ENCODE data around the gene ITGB7. TPM values are rescaled to one million over a fixed set of nuclear protein-coding genes. Genes with fewer than 3 reads are reported as not detected.

The ITGB7 gene
- polyA plus RNA-seq, 3 donors = 24.1 to 33.1 (median 28.4) TPM

DNA sequence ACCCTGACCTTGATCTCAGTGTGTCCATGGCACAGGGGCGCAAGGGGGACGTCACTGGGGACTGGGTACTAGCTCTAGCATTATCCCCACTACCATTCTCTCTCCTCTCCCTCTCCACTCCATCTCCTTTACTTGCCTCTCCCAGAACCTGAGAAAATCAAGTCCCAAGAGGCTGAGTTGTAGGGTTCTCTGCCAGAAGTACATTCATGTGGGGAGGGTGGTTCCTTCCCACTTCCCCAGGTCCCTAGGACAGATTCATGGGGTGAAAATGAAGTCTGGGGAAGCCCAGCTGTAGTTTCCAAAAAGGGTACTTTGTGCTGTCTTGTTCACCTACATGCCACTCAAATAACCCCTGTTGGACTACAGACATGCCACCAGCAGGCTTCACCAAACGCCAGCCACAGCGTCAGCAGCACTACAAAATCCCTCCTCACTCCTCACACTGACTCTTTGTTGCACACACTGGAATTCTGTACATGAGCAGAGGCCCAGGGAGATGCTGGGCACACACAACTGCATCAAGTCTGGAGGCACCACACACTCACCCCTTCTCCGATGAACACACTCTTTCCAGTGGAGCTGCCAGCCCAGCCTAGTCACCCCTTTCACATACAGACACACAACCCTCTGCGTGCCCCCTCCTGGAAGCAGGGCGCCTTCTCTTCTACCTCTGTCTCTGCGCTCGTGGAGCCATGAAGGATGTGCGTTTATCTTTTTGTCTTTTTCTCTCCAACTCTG, 18.0 kb upstream of the ITGB7 start:
- no peaks in the 10 kb centered on the region for H4K20me1 ChIP-seq (ENCODE audit: insufficient read depth, low read length)
- Mint-ChIP-seq H3K4me1 (peaks cover 41% of the 10 kb centered on the region), H3K27me3 (ENCODE audit: low read depth in 3 of 3) (peaks cover 13 to 27% (median 18%) of the 10 kb centered on the region in 3 donors), H3K9me3 (peaks cover 0 to 2% (median 0%) of the 10 kb centered on the region in 7 donors), H3K36me3 (peaks cover 0 to 7% of the 10 kb centered on the region in 2 donors), H3K27ac (peak overlapping the region in 4 of 7 donors; percentile 6 to 38 (median 26)), H3K4me3 (peak overlapping the region in 1 of 2 donors; percentile 21)
- DNase-seq = no peak
- H3K9ac ChIP-seq (ENCODE audit: insufficient read depth, low read length, poor library complexity, severe bottlenecking) = no peak overlapping the region
- H3K36me3 ChIP-seq (replicated peaks in 1 of 2; ENCODE audit: control insufficient read depth in 1 of 2, insufficient read depth in 2 of 2, low read length in 2 of 2) = no peaks in the 10 kb centered on the region
- no peaks in the 10 kb centered on the region for H3K27me3 ChIP-seq (ENCODE audit: control insufficient read depth in 2 of 2, insufficient read depth in 2 of 2, low read length in 2 of 2)
- TF ChIP-seq, protein P1, sequence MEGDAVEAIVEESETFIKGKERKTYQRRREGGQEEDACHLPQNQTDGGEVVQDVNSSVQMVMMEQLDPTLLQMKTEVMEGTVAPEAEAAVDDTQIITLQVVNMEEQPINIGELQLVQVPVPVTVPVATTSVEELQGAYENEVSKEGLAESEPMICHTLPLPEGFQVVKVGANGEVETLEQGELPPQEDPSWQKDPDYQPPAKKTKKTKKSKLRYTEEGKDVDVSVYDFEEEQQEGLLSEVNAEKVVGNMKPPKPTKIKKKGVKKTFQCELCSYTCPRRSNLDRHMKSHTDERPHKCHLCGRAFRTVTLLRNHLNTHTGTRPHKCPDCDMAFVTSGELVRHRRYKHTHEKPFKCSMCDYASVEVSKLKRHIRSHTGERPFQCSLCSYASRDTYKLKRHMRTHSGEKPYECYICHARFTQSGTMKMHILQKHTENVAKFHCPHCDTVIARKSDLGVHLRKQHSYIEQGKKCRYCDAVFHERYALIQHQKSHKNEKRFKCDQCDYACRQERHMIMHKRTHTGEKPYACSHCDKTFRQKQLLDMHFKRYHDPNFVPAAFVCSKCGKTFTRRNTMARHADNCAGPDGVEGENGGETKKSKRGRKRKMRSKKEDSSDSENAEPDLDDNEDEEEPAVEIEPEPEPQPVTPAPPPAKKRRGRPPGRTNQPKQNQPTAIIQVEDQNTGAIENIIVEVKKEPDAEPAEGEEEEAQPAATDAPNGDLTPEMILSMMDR (IDR thresholded peaks at IDR 0.05) = no peak
- H2AFZ ChIP-seq (ENCODE audit: insufficient read depth, low read depth, low read length, poor library complexity, severe bottlenecking) = no peak overlapping the region
- 96% methylated on average over 9 of the region's 10 CpGs for WGBS (ENCODE audit: insufficient coverage)
- H3K9me3 ChIP-seq (replicated peaks in 1 of 2; ENCODE audit: control insufficient read depth in 1 of 2, insufficient read depth in 1 of 2, low read length in 2 of 2) = no peaks in the 10 kb centered on the region
- no peak overlapping the region for H3K27ac ChIP-seq (ENCODE audit: low read depth in 1 of 2, low read length in 2 of 2)
- peaks cover 30 to 43% of the 10 kb centered on the region in 2 donors for H3K4me1 ChIP-seq (ENCODE audit: control insufficient read depth in 1 of 2, insufficient read depth in 2 of 2, low read length in 2 of 2)
- no peaks in the 10 kb centered on the region for H3K79me2 ChIP-seq (ENCODE audit: insufficient read depth, low read length)
- intact Hi-C loops (cut with micrococcal nuclease) = loop anchor here in 1 of 2 donors (5.0 kb wide), 1 partner anchor 42 kb away; the partner anchor contains the start of gene ESPL1
- no peak overlapping the region for H3K4me3 ChIP-seq (replicated peaks in 1 of 3; ENCODE audit: low read depth in 2 of 3, low read length in 3 of 3)
- no peak overlapping the region for H3K4me2 ChIP-seq (replicated peaks; ENCODE audit: extremely low read depth, low read length, poor library complexity, severe bottlenecking)

DNA sequence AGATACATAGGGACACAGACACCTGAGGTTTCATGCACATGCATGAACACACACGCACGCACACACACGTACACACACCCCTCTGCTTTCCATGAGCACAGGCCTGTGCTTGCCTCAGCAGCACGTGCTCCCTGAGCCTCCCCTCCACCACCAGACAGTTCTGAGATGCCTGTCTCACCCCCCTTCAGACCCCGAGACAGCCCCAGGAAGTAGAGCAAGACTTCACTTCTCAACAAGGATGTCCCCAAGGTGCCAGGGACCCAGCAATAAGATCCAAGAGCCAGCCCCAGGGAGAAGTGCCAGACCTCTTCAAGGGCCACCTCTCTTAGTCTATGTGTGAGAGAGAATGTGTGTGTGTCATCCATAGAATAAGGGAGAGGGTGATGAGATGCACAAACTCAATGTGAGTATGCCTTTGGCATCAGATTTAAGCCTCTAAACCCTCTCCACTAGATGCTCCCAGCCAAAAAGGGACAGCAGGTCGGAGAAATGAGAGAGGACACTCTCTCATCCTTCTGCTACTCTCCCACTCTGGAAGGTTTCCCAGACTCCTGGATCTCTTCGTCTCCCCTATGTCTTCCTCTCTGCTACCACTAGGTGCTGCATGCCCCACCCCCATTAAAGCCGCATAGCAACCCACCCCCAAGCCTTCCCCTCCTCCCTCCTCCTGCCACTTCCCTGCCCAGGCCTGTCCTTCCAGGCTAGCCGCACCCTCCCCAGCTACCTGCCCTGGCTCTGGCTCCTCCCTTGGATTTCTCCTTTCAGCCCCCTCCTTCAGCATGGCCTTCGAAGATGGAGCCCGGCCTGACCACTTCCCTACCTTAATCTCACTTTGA, 17.2 kb upstream of the ITGB7 start:
- Mint-ChIP-seq H3K36me3 (peaks cover 2 to 12% of the 10 kb centered on the region in 2 donors), H3K9me3 (peaks cover 0 to 2% (median 0%) of the 10 kb centered on the region in 7 donors), H3K4me3 (peak overlapping the region in 1 of 2 donors; percentile 62), H3K27me3 (ENCODE audit: low read depth in 3 of 3) (peaks cover 13 to 24% (median 13%) of the 10 kb centered on the region in 3 donors), H3K27ac (peak overlapping the region in 3 of 7 donors; percentile 6 to 36 (median 32)), H3K4me1 (peaks cover 44% of the 10 kb centered on the region)
- H3K9me3 ChIP-seq (replicated peaks in 1 of 2; ENCODE audit: control insufficient read depth in 1 of 2, insufficient read depth in 1 of 2, low read length in 2 of 2) = no peaks in the 10 kb centered on the region
- no peak overlapping the region for H3K9ac ChIP-seq (ENCODE audit: insufficient read depth, low read length, poor library complexity, severe bottlenecking)
- peaks cover 36 to 50% of the 10 kb centered on the region in 2 donors for H3K4me1 ChIP-seq (ENCODE audit: control insufficient read depth in 1 of 2, insufficient read depth in 2 of 2, low read length in 2 of 2)
- no peak for DNase-seq
- WGBS (ENCODE audit: insufficient coverage) = 76% methylated on average over 10 of the region's 11 CpGs
- TF ChIP-seq, protein P1 (IDR thresholded peaks at IDR 0.05) = no peak
- peak overlapping the region; percentile 59 for H2AFZ ChIP-seq (ENCODE audit: insufficient read depth, low read depth, low read length, poor library complexity, severe bottlenecking)
- peak overlapping the region; percentile 37 for H3K4me2 ChIP-seq (replicated peaks; ENCODE audit: extremely low read depth, low read length, poor library complexity, severe bottlenecking)
- H3K27me3 ChIP-seq (ENCODE audit: control insufficient read depth in 2 of 2, insufficient read depth in 2 of 2, low read length in 2 of 2) = no peaks in the 10 kb centered on the region
- H3K4me3 ChIP-seq (replicated peaks in 1 of 3; ENCODE audit: low read depth in 2 of 3, low read length in 3 of 3) = peak overlapping the region in 1 of 3 experiments; percentile 38
- H3K36me3 ChIP-seq (replicated peaks in 1 of 2; ENCODE audit: control insufficient read depth in 1 of 2, insufficient read depth in 2 of 2, low read length in 2 of 2) = no peaks in the 10 kb centered on the region
- H3K79me2 ChIP-seq (ENCODE audit: insufficient read depth, low read length) = peaks cover 8% of the 10 kb centered on the region
- H4K20me1 ChIP-seq (ENCODE audit: insufficient read depth, low read length) = no peaks in the 10 kb centered on the region
- intact Hi-C loops (cut with micrococcal nuclease) = loop anchor here in 1 of 2 donors (5.0 kb wide), 1 partner anchor 43 kb away; the partner anchor contains the start of gene ESPL1
- H3K27ac ChIP-seq (ENCODE audit: low read depth in 1 of 2, low read length in 2 of 2) = no peak overlapping the region

All from CD14-positive monocyte (primary cell).